ENCODE measurements around the gene CDH13.
"Not testable (repeated sequence)": the region's sequence is repeated elsewhere in the genome, so short reads cannot be mapped to it uniquely, and the experiment has no call there.

CDH13 gene

GRCh38 chr16:82899731-82900450, 273.1 kb downstream of the CDH13 start:
- DNase-seq, result no peak

- DNase-seq, result no peak
Observed at GRCh38 chr16:82900559-82900958, 273.8 kb downstream of the CDH13 start.

- no peak for DNase-seq
Observed at GRCh38 chr16:82911925-82912324, 285.2 kb downstream of the CDH13 start.

- DNase-seq, result no peak
Observed at GRCh38 chr16:82915139-82915824, 288.5 kb downstream of the CDH13 start.

- no peak for DNase-seq
Observed at GRCh38 chr16:82917886-82918595, 291.3 kb downstream of the CDH13 start.

DNA sequence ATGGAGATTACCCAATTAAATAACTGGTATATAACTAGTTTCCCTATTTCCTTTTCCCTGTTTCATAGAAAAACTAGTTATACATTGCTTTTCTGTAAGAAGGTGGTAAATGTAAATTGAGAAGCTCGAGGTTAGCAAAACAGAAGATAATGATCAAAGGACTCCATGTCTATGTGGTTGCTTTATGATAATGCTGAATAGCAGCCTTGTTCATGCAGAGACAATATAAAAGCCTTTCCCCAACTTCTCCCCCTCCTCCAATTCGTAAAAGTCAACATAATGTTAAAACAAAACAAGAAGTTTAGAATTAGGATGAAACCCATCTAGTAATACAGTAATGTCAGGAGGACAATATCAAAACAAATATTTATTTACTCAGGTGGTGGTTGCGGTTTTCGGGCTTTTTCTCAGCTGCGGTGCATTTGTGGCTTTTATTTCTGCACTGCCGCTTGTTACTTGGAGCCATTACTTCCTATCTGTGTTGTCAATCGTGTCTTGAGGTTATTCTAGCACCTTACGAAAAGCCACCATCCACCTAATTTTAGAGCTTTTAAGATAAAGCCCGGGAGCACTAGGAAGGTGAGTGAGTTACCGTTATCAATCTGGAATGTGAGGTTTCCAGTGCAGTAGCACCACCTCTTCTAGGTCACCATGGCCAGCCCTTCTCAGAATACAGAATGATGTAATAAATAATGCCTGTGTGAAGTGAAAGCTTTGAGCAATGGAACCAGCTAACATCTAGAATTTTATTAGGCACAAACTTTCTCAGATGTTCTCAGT, 297.5 kb downstream of the CDH13 start:
- DNase-seq, result peak; percentile 54

GRCh38 chr16:82926500-82926899, 299.7 kb downstream of the CDH13 start:
- no peak for DNase-seq

- DNase-seq, result not testable (repeated sequence)
Observed at GRCh38 chr16:82933933-82934332, 307.2 kb downstream of the CDH13 start.

DNA sequence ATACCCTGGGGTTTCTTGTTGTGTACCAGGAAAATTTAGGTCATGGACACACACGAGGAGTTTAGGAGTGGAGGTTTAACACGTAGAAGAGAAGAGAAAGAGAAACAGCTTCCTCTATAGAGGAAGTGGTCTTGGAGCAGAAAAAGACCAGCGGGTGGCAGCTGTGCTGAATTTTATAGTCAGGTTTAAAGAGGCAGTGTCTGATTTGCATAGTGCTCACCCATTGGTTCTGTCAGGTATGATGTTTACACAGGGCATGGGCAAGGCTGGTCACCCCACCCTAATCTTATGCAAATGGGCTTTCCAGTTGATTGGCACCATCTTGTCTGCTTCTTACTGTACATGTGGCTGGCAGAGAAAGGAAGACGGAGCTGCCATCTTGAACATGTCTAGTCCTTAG, 309.0 kb downstream of the CDH13 start:
- DNase-seq, result peak; percentile 52

GRCh38 chr16:82936941-82937551, 310.3 kb downstream of the CDH13 start:
- DNase-seq, result no peak

GRCh38 chr16:82937926-82938520, 311.3 kb downstream of the CDH13 start:
- DNase-seq, result no peak

GRCh38 chr16:82943371-82943770, 316.6 kb downstream of the CDH13 start:
- no peak for DNase-seq

GRCh38 chr16:82945420-82946101, 318.8 kb downstream of the CDH13 start:
- DNase-seq, result no peak

GRCh38 chr16:82947698-82948097, 320.9 kb downstream of the CDH13 start:
- DNase-seq, result no peak

DNA sequence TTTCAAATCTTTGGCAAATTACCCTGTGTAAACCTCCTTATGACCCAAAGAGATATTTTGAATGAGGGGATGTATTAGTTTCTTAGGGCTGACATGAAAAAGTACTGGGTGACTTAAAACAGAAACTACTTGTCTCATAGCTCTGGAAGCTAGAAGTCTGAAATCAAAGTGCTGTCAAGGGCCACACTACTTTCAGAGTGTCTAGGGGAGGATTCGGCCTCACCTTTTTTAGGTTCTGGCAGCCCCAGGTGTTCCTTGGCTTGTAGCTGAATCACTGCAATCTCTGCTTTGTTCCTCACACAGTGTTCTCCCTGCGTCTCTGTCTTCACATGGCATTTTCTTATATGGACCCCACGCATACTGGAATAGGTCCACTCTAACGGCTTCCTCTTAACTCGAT, 322.2 kb downstream of the CDH13 start:
- no peak for DNase-seq

GRCh38 chr16:82953517-82953916, 326.7 kb downstream of the CDH13 start:
- DNase-seq, result no peak

GRCh38 chr16:82954224-82954929, 327.6 kb downstream of the CDH13 start:
- DNase-seq, result no peak

- no peak for DNase-seq
Observed at GRCh38 chr16:82955741-82956348, 329.1 kb downstream of the CDH13 start.

GRCh38 chr16:82957212-82957611, 330.4 kb downstream of the CDH13 start:
- DNase-seq, result no peak

DNA sequence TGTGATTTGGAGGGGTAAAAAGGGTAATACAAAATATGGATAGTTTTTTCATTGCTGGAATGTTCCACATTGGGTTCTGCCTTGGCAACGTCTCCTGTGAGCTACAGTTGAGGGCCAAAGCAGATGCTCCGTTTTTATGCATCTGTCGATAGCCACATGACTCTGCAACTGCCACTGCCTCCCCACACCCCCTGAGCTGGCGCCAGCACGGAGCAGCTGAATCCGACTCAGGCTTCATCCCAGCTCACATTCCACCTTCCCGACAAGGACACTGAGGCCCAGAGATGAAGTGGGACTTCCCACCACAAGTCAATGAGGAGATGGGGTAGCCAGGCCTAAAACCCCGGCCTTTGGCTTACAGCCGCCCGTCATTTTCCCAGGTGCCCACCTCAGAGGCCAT, 334.1 kb downstream of the CDH13 start:
- no peak for DNase-seq

DNA sequence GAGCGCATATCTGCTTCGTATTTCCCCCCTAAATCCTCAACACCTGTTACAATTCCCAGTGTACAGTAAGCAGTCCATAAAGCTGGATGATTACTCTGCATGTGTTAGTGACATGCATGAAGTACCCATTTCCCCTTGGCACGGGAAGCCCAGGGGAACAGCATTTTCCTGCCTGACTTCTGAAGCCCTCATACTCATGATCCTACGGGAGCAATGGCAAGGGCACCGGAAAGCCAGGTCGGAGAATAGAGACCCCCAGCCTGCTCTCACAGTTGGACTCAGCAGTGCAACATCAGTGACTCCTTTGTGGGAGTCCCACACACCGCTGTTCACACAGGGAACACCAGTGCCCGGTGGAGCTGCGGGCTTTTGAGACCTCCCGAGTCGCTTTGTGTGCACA, 336.9 kb downstream of the CDH13 start:
- no peak for DNase-seq
